ENCODE measurements around the gene SDK1. TPM values are rescaled to one million over a fixed set of nuclear protein-coding genes. Genes with fewer than 3 reads are reported as not detected.

The SDK1 gene
- total and polyA plus RNA-seq, 2 of the 8 experiments (the other 6 are each of a cell fraction or from before 2014, with no cell fraction given), result 3.3 to 7.2 TPM

- TF ChIP-seq CHD7 (IDR thresholded peaks at IDR 0.05; ENCODE audit: insufficient replicate concordance, low read length) (no peak), TAF7 (optimal IDR thresholded peaks at IDR 0.05; ENCODE audit: borderline replicate concordance, low read depth, low read length) (no peak), RNF2 (IDR thresholded peaks at IDR 0.05; ENCODE audit: borderline replicate concordance, low read depth, low read length, missing control alignments, poor library complexity, severe bottlenecking) (no peak), EP300 (IDR thresholded peaks at IDR 0.05; ENCODE audit: borderline replicate concordance in 1 of 2, low read depth in 2 of 2, low read length in 2 of 2) (no peak), BCL11A (IDR thresholded peaks at IDR 0.05; ENCODE audit: low read depth in 2 of 2, low read length in 2 of 2) (no peak), GABPA (IDR thresholded peaks at IDR 0.05; ENCODE audit: borderline replicate concordance, insufficient read depth, low read length) (no peak), HDAC6 (IDR thresholded peaks at IDR 0.05; ENCODE audit: low read depth, low read length) (no peak)
- TF ChIP-seq, protein P1, sequence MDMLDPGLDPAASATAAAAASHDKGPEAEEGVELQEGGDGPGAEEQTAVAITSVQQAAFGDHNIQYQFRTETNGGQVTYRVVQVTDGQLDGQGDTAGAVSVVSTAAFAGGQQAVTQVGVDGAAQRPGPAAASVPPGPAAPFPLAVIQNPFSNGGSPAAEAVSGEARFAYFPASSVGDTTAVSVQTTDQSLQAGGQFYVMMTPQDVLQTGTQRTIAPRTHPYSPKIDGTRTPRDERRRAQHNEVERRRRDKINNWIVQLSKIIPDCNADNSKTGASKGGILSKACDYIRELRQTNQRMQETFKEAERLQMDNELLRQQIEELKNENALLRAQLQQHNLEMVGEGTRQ (IDR thresholded peaks at IDR 0.05; ENCODE audit: low read length), result no peak
- TF ChIP-seq, protein P2, sequence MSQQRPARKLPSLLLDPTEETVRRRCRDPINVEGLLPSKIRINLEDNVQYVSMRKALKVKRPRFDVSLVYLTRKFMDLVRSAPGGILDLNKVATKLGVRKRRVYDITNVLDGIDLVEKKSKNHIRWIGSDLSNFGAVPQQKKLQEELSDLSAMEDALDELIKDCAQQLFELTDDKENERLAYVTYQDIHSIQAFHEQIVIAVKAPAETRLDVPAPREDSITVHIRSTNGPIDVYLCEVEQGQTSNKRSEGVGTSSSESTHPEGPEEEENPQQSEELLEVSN (IDR thresholded peaks at IDR 0.05), result no peak
Observed at GRCh38 chr7:3760651-3761050, 459.6 kb downstream of the SDK1 start (continued).
